HG02981 (cell line): Measurements from ENCODE around the gene CNGA1.
"Not testable (repeated sequence)": the region's sequence is repeated elsewhere in the genome, so short reads cannot be mapped to it uniquely, and the experiment has no call there.

Source experiments
- ATAC-seq: cut with Tn5 transposase; IDR thresholded peaks from one replicate; pipeline ENCODE4 v1.9.1; 2021; ENCODE audit warnings: mild to moderate bottlenecking, moderate library complexity; ENCODE audit not compliant: unreplicated experiment

The CNGA1 gene

DNA sequence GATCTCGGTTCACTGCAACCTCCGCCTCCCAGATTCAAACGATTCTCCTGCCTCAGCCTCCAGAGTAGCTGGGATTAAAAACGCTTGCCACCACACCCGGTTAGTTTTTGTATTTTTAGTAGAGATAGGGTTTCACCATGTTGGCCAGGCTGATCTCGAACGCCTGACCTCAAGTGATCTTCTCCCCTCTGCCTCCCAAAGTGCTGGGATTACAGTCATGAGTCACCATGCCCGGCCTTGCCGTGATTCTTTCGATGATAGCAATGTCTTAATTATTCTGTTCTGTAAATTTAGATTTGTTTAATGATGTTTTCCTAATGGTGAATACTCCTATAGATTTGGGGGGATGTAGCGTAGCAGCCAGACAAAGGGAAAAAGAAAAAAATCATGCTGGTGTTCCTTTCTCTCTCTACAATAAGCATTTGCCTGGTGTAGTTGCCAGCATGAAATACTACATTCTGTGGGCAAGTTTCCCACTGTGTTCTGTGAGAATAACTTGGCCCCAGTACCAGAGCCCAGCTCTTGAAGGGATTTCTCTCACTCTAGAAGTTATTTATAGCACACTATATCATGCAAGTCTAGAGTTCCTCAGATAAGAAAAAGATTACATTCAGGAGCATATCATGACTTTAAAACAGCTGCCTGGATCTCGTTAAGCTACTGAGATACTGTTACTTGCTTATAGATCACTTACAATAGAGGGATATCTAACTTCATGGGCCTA is 15.5 kb upstream of the CNGA1 start:
- ATAC-seq, result no peak

DNA sequence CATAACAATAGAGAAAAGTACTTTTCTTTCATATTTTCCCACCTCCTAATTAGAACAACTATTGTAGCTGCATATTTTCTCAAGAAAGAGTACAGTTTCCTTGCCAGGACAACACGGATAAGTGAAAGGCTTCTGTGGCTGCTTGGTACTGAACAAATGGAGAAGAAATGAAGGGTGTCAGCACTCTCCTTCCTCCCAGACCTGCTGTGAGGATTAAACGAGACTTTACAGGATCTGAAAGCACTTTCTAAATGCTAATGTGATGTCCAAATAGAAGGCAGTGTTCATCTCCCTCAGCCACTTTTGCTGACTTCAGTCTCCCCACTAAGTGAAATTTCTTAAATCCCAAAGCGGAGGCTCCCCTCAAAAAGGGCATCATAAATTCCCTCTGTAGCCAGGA is 14.0 kb upstream of the CNGA1 start:
- no peak for ATAC-seq

DNA sequence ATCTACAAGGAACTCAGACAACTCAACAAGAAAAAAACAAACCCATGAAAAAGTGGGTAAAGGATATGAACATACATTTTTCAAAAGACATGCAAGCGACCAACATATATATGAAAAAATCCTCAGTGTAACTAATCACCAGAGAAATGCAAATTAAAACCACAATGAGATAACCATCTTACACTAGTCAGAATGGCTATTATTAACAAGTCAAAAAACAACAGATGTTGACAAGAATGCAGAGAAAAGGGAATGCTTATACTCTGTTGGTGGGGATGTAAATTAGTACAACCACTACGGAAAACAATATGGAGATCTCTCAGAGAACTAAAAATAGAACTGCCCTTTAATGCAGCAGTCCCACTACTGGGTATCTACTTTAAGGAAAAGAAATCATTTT is 12.2 kb upstream of the CNGA1 start:
- ATAC-seq, result no peak

GRCh38 chr4:48027653-48028052 is 11.2 kb upstream of the CNGA1 start:
- ATAC-seq, result peak; percentile 67

- ATAC-seq, result no peak
These were observed 8.5 kb upstream of the CNGA1 start for GRCh38 chr4:48025005-48025404.

DNA sequence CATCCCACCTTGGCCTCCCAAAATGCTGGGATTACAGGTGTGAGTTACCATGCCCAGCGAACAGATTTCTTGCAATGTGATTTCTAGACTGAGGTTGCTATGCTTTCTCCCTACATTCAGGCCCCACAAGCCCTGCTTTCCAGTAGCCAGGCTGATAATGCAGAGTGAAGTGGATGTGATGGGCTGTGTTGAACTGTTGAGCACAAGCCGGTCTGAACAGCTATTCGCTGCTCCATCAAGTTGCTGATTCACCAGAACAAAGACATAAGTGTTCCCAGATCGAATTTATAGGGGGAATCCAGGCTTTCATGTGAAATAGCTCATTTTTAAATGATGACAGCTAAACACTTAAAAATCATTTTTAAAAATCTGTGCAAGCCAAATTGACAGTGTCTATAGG is 8.0 kb upstream of the CNGA1 start:
- no peak for ATAC-seq

DNA sequence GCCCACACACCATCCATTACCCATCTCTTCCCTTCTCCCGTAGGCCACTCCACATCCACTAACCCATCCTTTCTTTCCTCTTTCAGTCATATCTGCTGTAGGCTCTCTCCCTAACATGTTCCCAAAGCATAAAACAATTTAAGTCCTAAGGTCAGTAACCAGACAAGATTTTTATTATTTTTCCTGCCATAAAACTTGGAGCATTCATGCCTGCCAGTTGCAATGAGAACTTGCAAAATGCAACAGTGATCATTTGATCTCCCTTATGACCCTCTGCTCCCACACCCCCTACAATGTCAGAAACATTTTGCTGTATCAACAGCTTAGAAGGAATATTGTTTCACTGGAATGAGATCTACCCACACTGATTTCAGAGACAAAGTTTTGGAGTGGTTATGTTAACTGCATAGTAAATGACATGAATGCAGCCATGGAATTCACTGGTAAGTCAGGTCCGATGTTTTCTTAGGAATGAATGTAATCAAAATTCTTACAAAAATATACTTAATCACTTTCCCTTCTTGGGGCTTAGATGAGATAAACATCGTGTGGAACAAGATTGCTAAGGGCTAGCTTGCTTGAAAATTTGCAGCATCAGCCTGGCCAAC is 5.8 kb upstream of the CNGA1 start:
- ATAC-seq, result no peak

DNA sequence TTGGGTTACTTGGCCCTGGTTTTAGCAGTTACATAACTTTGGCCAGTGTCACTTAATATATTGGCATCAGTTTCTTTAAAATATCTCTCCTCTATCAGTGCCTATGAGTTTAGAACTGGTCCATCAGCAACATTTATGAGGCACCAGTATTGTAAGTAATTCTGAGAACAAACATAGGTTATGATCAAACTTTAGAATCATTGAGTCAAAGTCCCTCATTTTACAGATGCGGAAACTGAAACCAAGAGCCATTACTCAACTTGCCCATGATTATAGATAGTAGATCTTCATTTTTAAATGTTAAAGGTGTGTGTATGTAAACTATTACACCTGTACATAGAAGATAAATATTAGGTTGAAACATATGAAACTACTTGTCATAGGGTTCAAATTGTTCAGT is 4.6 kb upstream of the CNGA1 start:
- ATAC-seq, result no peak

- no peak for ATAC-seq
These were observed 1.6 kb upstream of the CNGA1 start for GRCh38 chr4:48018112-48018511.

GRCh38 chr4:48017108-48017571 is 659 bp upstream of the CNGA1 start:
- no peak for ATAC-seq

DNA sequence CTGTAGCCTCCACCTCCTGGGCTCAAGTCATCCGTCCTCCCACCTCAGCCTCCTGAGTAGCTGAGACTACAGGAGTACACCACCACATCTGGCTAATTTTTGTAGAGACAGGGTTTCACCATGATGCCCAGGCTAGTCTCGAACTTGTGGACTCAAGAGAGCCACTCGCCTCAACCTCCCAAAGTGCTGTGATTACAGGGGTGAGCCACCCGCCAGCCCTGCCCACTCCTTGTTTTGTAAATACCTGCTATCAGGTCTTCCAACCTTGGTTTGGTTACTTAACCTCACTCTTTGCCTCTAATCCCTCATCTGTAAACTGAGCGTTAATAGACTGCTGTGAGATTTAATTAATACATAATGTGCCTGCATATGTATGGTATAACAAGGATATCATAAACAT is 803 bp downstream of the CNGA1 start:
- ATAC-seq, result no peak

- ATAC-seq, result no peak
These were observed 1.3 kb downstream of the CNGA1 start for GRCh38 chr4:48015216-48015615.

DNA sequence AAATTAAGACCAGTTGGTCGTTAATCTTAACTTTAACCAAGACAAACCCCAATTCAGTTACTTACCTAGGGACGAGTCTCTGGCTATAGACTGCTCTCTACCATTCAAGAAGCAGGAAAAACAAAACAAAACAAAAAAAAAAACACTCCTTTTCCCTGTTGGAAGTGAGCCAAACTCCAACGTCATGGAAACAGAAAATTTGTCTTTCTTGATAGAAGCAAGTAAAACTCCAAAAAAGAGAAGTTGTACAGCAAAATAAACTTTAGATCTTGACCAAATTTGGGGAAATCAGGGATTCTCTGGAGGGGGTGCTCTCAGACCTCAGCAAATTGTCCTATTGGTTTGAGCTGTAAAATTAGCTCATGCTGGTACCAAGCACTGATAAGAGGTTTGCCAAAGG is 3.7 kb downstream of the CNGA1 start:
- no peak for ATAC-seq

DNA sequence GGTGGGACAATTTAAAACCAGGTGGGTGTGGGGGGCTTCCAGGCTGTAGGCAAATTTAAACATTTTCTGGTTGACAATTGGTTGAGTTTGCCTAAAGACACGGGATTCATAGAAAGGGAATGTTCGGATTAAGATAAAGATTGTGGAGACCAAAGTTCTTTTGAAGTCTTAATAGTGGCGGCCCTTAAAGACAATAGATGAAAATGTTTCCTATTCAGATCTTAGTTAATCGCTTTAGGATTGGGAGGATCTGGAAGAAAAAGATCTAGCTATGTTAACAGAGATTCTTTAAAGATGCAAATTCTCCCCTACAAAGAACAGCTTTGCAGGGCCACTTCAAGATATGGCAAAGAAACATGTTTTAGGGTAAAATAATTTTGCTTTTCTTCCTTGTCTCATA is 4.8 kb downstream of the CNGA1 start:
- ATAC-seq, result no peak

DNA sequence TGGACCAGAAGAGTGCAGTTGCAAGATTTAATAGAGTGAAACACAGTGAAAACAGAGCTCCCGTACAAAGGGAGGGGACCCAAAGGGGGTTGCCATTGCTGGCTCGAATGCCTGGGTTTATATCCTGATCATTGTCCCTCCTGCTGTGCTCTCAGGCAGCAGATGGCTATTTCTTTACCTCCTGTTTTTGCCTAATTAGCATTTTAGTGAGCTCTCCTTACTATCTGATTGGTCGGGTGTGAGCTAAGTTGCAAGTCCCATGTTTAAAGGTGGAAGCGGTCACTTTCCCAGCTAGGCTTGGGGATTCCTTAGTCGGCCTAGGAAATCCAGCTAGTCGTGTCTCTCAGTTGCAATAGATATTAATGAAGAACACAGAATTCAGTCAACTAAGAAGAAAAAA is 5.6 kb downstream of the CNGA1 start:
- ATAC-seq, result not testable (repeated sequence)

GRCh38 chr4:48008021-48008596 is 8.4 kb downstream of the CNGA1 start:
- no peak for ATAC-seq

DNA sequence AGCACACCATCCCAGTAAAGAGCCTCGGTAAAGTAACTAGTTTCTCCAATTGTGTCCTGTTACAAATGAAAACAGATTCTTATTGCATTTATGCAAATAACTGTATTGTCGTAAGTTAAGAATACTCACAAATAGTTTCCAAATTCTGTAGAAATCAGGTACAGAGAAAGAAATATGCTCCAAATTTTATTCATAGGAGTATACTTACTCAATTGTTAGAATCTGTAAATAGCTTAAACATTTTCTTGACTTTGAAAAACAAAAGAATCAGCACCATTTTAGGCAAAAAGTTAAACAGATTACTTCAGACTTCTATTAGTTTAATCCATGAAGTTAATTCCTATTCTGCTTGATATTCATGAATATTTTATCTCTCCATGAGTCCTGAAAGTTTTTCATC is 10.7 kb downstream of the CNGA1 start:
- ATAC-seq, result no peak

DNA sequence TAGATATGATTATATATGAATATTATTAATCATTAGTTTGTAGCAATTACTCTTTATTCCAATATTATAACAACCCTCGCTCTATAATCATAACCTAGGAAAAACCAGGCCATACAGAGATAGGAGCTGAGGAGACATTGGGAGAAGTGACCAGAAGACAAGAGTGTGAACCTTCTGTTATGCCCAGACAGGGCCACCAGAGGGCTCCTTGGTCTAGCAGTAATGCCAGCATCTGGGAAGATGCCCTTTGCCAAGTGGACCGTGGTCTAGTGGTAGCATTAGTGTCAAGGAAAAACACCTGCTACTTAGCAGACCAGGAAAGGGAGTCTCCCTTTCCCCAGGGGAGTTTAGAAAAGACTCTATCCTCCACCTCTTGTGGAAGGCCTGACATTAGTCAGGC is 12.9 kb downstream of the CNGA1 start:
- not testable (repeated sequence) for ATAC-seq

DNA sequence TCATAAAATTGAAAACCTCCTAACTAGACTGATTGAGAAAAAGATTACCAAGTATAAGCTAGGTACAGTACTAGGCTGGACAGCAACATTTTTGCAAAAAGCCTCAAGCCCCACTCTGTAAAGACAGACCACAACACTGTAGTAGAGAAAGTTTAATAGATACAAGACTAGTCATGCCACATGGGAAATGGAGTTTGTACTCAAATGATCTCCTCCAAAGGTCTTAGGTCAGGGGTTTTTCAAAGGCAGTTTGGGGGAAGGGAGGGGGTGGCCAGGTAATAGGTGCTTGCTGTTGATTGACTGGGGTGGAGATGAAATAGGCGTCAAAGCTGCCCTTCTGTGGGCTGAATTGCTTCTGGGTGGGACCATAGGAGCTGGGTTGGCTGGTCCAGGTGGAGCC is 14.2 kb downstream of the CNGA1 start:
- no peak for ATAC-seq

GRCh38 chr4:47996021-47996420 is 20.5 kb downstream of the CNGA1 start:
- ATAC-seq, result no peak

DNA sequence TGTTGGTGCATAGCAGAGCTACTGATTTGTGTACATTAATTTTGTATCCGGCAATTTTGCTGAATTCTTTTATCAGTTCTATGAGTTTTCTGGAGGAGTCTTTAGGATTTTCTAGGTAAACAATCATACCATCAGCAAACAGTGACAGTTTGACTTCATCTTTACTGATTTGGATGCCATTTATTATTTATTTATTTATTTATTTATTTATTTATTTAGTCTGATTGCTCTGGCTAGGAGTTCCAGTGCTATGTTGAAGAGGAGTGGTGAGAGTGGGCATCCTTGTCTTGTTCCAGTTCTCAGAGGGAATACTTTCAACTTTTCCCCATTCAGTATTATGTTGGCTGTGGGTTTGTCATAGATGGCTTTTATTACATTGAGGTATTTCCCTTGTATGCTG is 24.0 kb downstream of the CNGA1 start:
- ATAC-seq, result not testable (repeated sequence)

- no peak for ATAC-seq
These were observed 26.3 kb downstream of the CNGA1 start for GRCh38 chr4:47990145-47990544.
